ENCODE results near the gene CCDC190.

GRCh38 chr1:162846256-162847212 is 14.4 kb downstream of the CCDC190 start:
- no peak for TF ChIP-seq CTCF (IDR thresholded peaks at IDR 0.05; ENCODE audit: insufficient read depth, low read length, poor library complexity, severe bottlenecking)
- TF ChIP-seq EZH2phosphoT487 (conservative IDR thresholded peaks at IDR 0.05; ENCODE audit: low read length): no peak

Data from SU-DHL-6 (cell line).